ENCODE data around the gene UGT1A3. TPM values are rescaled to one million over a fixed set of nuclear protein-coding genes. Genes with fewer than 3 reads are reported as not detected.
"Not testable (repeated sequence)": the region's sequence is repeated elsewhere in the genome, so short reads cannot be mapped to it uniquely, and the experiment has no call there.

UGT1A3 gene
- total and polyA plus RNA-seq, 2 donors (not counting 1 experiment from before 2014, with no cell fraction given) = not detected

DNA sequence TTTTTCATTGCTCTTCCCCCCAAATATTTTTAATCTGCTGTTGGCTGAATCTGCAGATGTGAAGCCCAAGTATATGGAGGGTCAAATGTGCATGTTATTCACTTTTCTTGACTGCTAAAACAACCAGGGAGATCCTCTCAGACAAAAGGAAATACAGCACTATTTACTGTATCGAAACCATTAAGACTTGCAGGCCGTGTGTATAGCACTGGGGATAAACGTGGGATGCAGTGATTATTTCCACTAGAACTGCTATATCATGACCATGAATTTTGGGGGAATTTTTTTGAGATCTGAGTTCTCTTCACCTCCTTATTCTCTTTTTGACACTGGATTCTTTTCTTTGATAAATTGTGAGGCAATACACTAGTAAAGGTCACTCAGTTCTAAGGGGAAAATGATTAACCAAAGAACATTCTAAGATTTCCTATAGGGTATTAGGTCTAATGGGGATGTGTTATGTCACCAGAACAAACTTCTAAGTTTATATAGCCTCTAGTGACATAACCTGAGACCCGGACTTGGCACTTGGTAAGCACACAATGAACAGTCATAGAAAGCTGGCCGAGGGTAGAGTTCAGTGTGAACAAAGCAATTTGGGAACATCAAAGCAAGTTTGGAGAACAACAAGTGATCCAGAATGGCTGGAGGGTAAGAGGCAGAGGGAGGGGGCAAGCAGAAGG lies 16.4 kb downstream of the UGT1A3 start:
- CTCF ChIA-PET = no interaction called here
- Histone ChIP-seq H3K27me3 (replicated peaks in 1 of 4; ENCODE audit: control extremely low read depth in 1 of 4, control insufficient read depth in 3 of 4, insufficient read depth in 4 of 4, low read length in 3 of 4) (peaks cover 0 to 3% (median 0%) of the 10 kb centered on the region in 4 experiments), H3K4me2 (replicated peaks; ENCODE audit: low read depth, low read length, poor library complexity, severe bottlenecking) (no peak overlapping the region), H3K36me3 (replicated peaks in 1 of 2; ENCODE audit: control extremely low read depth in 1 of 2, control insufficient read depth in 1 of 2, extremely low read depth in 1 of 2, insufficient read depth in 2 of 2, low read length in 1 of 2) (no peaks in the 10 kb centered on the region), H3K27ac (ENCODE audit: low read length in 2 of 2) (no peak overlapping the region), H3K79me2 (ENCODE audit: control insufficient read depth, insufficient read depth, low read length) (no peaks in the 10 kb centered on the region), H3K9me3 (ENCODE audit: control extremely low read depth in 1 of 3, control insufficient read depth in 2 of 3, insufficient read depth in 1 of 3, low read length in 2 of 3) (peaks cover 0 to 5% (median 0%) of the 10 kb centered on the region in 3 donors), H2AFZ (ENCODE audit: insufficient read depth, low read depth, low read length, poor library complexity, severe bottlenecking) (no peak overlapping the region), H3K4me1 (ENCODE audit: control insufficient read depth in 2 of 2, insufficient read depth in 2 of 2, low read length in 2 of 2) (no peaks in the 10 kb centered on the region), H3K4me3 (ENCODE audit: control extremely low read depth in 1 of 5, extremely low read depth in 1 of 5, insufficient read depth in 1 of 5, low read depth in 2 of 5, low read length in 4 of 5) (no peak overlapping the region), H3K9ac (ENCODE audit: low read length) (no peak overlapping the region), H4K20me1 (ENCODE audit: control insufficient read depth, insufficient read depth, low read length, poor library complexity, severe bottlenecking) (no peaks in the 10 kb centered on the region)
- WGBS (ENCODE audit: insufficient coverage) = 100% methylated on average over 2 of the region's 5 CpGs
- Mint-ChIP-seq H3K9me3 (ENCODE audit: insufficient read depth) (peaks cover 4% of the 10 kb centered on the region), H3K4me1 (no peaks in the 10 kb centered on the region), H3K27me3 (peaks cover 45% of the 10 kb centered on the region), H3K27ac (no peak overlapping the region), H3K4me3 (no peak overlapping the region)
- no peak for ATAC-seq (ENCODE audit: low read depth)
- POLR2A ChIA-PET = no interaction called here
- DNase-seq = no peak
- intact Hi-C loops (cut with micrococcal nuclease) = no loop called here
- TF ChIP-seq EZH2 (IDR thresholded peaks at IDR 0.05; ENCODE audit: borderline replicate concordance, insufficient read depth, low read depth, low read length, poor library complexity, severe bottlenecking) = no peak
- no peak for TF ChIP-seq CTCF (IDR thresholded peaks at IDR 0.05)

GRCh38 chr2:233745838-233746237 lies 17.0 kb downstream of the UGT1A3 start:
- H3K4me3 Mint-ChIP-seq; H3K36me3 ChIP-seq (replicated peaks in 1 of 2; ENCODE audit: control extremely low read depth in 1 of 2, control insufficient read depth in 1 of 2, extremely low read depth in 1 of 2, insufficient read depth in 2 of 2, low read length in 1 of 2); H3K4me1 ChIP-seq (ENCODE audit: control insufficient read depth in 2 of 2, insufficient read depth in 2 of 2, low read length in 2 of 2); intact Hi-C loops (cut with micrococcal nuclease); H4K20me1 ChIP-seq (ENCODE audit: control insufficient read depth, insufficient read depth, low read length, poor library complexity, severe bottlenecking); CTCF ChIA-PET; H3K79me2 ChIP-seq (ENCODE audit: control insufficient read depth, insufficient read depth, low read length); H3K4me2 ChIP-seq (replicated peaks; ENCODE audit: low read depth, low read length, poor library complexity, severe bottlenecking); H3K4me3 ChIP-seq (ENCODE audit: control extremely low read depth in 1 of 5, extremely low read depth in 1 of 5, insufficient read depth in 1 of 5, low read depth in 2 of 5, low read length in 4 of 5); DNase-seq; H3K27me3 ChIP-seq (replicated peaks in 1 of 4; ENCODE audit: control extremely low read depth in 1 of 4, control insufficient read depth in 3 of 4, insufficient read depth in 4 of 4, low read length in 3 of 4); H3K9ac ChIP-seq (ENCODE audit: low read length); H3K9me3 Mint-ChIP-seq (ENCODE audit: insufficient read depth); ATAC-seq (ENCODE audit: low read depth); H3K27ac Mint-ChIP-seq; H3K27ac ChIP-seq (ENCODE audit: low read length in 2 of 2); POLR2A ChIA-PET; H3K4me1 Mint-ChIP-seq; H2AFZ ChIP-seq (ENCODE audit: insufficient read depth, low read depth, low read length, poor library complexity, severe bottlenecking): not testable (repeated sequence)
- H3K27me3 Mint-ChIP-seq = peaks cover 43% of the 10 kb centered on the region
- WGBS (ENCODE audit: insufficient coverage) = 77% methylated on average over 2 of the region's 2 CpGs
- H3K9me3 ChIP-seq (ENCODE audit: control extremely low read depth in 1 of 3, control insufficient read depth in 2 of 3, insufficient read depth in 1 of 3, low read length in 2 of 3) = peaks cover 0 to 11% (median under 1%) of the 10 kb centered on the region in 3 donors

Measured in B cell (primary cell).